ENCODE results near the gene OR10P1. TPM values are rescaled to one million over a fixed set of nuclear protein-coding genes. Genes with fewer than 3 reads are reported as not detected.

OR10P1 gene
- polyA plus RNA-seq, 4 donors = not detected

DNA sequence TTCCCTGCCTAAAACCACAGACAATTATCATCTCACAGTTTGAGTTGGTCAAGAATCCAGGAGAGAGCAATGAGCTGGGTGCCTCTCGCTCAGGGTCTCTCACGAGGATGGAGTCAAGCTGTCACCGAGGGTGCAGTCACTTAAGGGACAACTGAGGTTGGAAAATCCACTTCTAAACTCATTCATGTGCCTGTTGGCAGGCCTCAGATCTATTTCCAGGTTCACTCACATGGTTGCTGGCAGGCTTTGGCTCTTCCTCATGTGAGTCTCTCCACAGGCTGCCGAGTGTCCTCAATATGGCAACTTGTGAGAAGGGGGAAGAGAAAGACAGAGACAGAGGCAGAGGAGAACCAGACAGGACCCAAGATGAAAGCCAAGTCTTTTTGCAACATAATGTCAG is 10.5 kb upstream of the OR10P1 start:
- Histone ChIP-seq H3K27me3 (ENCODE audit: control insufficient read depth in 3 of 3, insufficient read depth in 3 of 3, low read length in 3 of 3) (peaks cover 0 to 7% (median 0%) of the 10 kb centered on the region in 3 donors), H3K9me3 (ENCODE audit: control insufficient read depth in 2 of 2, insufficient read depth in 1 of 2, low read depth in 1 of 2, low read length in 1 of 2) (no peaks in the 10 kb centered on the region), H3K4me1 (ENCODE audit: control insufficient read depth in 3 of 3, insufficient read depth in 2 of 3, low read depth in 1 of 3, low read length in 2 of 3) (no peaks in the 10 kb centered on the region), H3K4me3 (ENCODE audit: low read depth in 1 of 3, low read length in 3 of 3) (no peak overlapping the region), H3K27ac (ENCODE audit: low read depth in 1 of 3, low read length in 2 of 3) (no peak overlapping the region), H3K36me3 (ENCODE audit: control insufficient read depth in 3 of 3, insufficient read depth in 2 of 3, low read depth in 1 of 3, low read length in 3 of 3) (no peaks in the 10 kb centered on the region)
- 79 to 94% (median 91%) methylated on average over 4 of the region's 4 CpGs for WGBS, 3 donors
- DNase-seq (no peak), FAIRE-seq (no peak)

DNA sequence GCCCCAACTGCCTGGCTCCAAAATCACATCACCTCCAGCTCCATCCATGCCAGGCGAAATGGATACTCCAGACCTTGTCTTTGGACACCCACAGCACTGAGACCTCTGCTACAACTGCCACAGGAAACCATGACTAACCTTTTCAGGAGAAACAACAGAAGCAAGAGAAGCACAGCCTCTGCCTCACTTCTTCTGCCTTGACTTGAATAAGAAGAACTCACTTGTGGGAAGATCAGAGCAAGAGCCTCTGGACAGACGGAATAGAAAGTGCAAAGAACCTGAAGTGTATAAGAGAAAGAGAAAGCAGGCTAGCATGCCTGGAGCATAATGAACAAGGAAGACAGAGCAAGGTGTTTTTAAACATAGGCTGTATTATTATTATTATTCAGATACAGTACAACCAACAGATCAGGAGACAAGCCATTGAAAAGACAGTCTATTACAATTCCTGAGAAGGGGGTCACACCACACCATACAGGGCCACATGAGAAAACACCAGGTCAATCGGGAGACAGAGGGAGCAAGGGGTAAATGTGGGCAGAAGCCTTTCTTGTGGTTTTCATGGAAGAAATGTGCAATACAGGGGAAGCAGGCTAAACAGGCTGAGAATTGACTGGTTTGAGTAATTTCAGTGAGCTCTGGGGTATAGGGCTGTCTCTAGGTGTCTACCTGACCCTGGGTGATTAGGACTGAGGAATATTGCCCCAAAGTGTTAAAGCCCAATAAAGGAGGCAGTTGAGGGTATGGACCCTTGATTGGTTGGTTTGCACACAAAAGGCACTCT is 7.4 kb upstream of the OR10P1 start:
- Histone ChIP-seq H3K36me3 (ENCODE audit: control insufficient read depth in 3 of 3, insufficient read depth in 2 of 3, low read depth in 1 of 3, low read length in 3 of 3) (no peaks in the 10 kb centered on the region), H3K4me3 (ENCODE audit: low read depth in 1 of 3, low read length in 3 of 3) (no peak overlapping the region), H3K27me3 (ENCODE audit: control insufficient read depth in 3 of 3, insufficient read depth in 3 of 3, low read length in 3 of 3) (peaks cover 0 to 9% (median 3%) of the 10 kb centered on the region in 3 donors), H3K4me1 (ENCODE audit: control insufficient read depth in 3 of 3, insufficient read depth in 2 of 3, low read depth in 1 of 3, low read length in 2 of 3) (no peaks in the 10 kb centered on the region), H3K27ac (ENCODE audit: low read depth in 1 of 3, low read length in 2 of 3) (no peak overlapping the region), H3K9me3 (ENCODE audit: control insufficient read depth in 2 of 2, insufficient read depth in 1 of 2, low read depth in 1 of 2, low read length in 1 of 2) (no peaks in the 10 kb centered on the region)
- 72 to 78% (median 74%) methylated on average over 3 of the region's 3 CpGs for WGBS, 3 donors
- FAIRE-seq (no peak), DNase-seq (no peak)

DNA sequence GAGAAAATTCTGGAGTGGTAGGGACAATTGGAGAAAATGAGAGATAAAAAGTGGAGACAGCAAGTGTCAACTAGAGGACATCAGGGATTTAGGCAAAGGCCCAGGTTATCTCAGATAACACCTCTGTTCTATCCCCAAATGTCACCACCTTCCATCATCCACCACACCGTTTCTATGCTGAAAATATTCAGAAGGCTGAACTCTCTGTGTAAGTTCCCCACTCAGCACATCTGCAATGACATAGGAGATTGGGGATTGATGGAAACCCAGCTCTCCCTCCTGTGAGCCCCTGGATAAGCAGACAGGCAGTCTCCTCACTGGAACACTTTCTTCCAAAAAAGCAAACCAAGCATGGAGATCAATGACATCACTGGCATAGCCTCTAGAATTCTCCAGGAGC is 5.6 kb upstream of the OR10P1 start:
- FAIRE-seq = no peak
- H3K4me3 ChIP-seq (ENCODE audit: low read depth in 1 of 3, low read length in 3 of 3) = no peak overlapping the region
- H3K27ac ChIP-seq (ENCODE audit: low read depth in 1 of 3, low read length in 2 of 3) = no peak overlapping the region
- H3K9me3 ChIP-seq (ENCODE audit: control insufficient read depth in 2 of 2, insufficient read depth in 1 of 2, low read depth in 1 of 2, low read length in 1 of 2) = no peaks in the 10 kb centered on the region
- 53 to 86% (median 73%) methylated on average over 1 of the region's 1 CpG for WGBS, 3 donors
- DNase-seq = no peak
- no peaks in the 10 kb centered on the region for H3K4me1 ChIP-seq (ENCODE audit: control insufficient read depth in 3 of 3, insufficient read depth in 2 of 3, low read depth in 1 of 3, low read length in 2 of 3)
- H3K36me3 ChIP-seq (ENCODE audit: control insufficient read depth in 3 of 3, insufficient read depth in 2 of 3, low read depth in 1 of 3, low read length in 3 of 3) = no peaks in the 10 kb centered on the region
- peaks cover 0 to 9% (median 3%) of the 10 kb centered on the region in 3 donors for H3K27me3 ChIP-seq (ENCODE audit: control insufficient read depth in 3 of 3, insufficient read depth in 3 of 3, low read length in 3 of 3)

DNA sequence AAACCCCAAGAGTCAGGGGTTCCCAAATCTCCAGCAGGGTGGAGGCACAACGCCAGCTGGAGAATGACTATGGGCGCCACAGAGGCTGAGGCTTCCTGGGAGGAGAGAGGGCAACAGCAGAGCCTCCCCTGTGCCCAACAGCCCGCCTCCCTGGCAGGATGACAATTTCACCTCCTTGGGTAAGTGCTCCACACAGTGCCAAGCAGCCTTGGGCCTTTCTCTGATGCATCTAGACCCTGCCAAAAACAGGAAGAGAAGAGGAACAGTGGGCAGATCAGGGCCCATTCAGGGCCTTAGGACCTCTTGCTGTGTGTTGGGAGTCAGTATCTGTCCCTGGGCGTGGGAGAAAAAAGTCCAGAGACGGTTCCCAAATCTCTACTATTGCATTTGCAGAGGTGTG is 5.0 kb upstream of the OR10P1 start:
- H3K27me3 ChIP-seq (ENCODE audit: control insufficient read depth in 3 of 3, insufficient read depth in 3 of 3, low read length in 3 of 3) = peaks cover 0 to 5% (median 3%) of the 10 kb centered on the region in 3 donors
- no peak for FAIRE-seq
- 74 to 79% (median 77%) methylated on average over 5 of the region's 5 CpGs for WGBS, 3 donors
- DNase-seq = no peak
- H3K4me1 ChIP-seq (ENCODE audit: control insufficient read depth in 3 of 3, insufficient read depth in 2 of 3, low read depth in 1 of 3, low read length in 2 of 3) = no peaks in the 10 kb centered on the region
- H3K4me3 ChIP-seq (ENCODE audit: low read depth in 1 of 3, low read length in 3 of 3) = no peak overlapping the region
- H3K27ac ChIP-seq (ENCODE audit: low read depth in 1 of 3, low read length in 2 of 3) = no peak overlapping the region
- no peaks in the 10 kb centered on the region for H3K36me3 ChIP-seq (ENCODE audit: control insufficient read depth in 3 of 3, insufficient read depth in 2 of 3, low read depth in 1 of 3, low read length in 3 of 3)
- no peaks in the 10 kb centered on the region for H3K9me3 ChIP-seq (ENCODE audit: control insufficient read depth in 2 of 2, insufficient read depth in 1 of 2, low read depth in 1 of 2, low read length in 1 of 2)

DNA sequence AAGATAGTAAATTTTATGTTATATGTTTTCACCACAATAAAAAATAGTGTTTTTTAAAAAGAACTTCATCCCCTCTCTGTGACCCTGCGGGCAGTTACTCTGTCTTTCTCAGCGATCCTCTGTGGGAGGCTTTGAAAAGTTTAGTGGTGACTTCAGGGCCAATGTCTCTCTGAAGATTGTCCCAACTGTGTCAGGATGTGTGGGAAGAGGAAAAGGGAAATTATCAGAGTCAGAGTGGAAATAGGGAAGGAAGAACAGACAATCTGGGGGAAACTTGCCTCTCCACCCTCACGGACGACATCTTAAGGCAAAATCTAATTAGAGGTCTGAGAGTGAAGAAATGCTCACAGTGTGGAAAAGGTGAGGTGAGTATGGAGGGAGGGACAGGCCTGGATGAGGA is 3.5 kb upstream of the OR10P1 start:
- 82 to 90% (median 88%) methylated on average over 4 of the region's 4 CpGs for WGBS, 3 donors
- Histone ChIP-seq H3K36me3 (ENCODE audit: control insufficient read depth in 3 of 3, insufficient read depth in 2 of 3, low read depth in 1 of 3, low read length in 3 of 3) (no peaks in the 10 kb centered on the region), H3K4me3 (ENCODE audit: low read depth in 1 of 3, low read length in 3 of 3) (no peak overlapping the region), H3K4me1 (ENCODE audit: control insufficient read depth in 3 of 3, insufficient read depth in 2 of 3, low read depth in 1 of 3, low read length in 2 of 3) (no peaks in the 10 kb centered on the region), H3K27me3 (ENCODE audit: control insufficient read depth in 3 of 3, insufficient read depth in 3 of 3, low read length in 3 of 3) (peaks cover 0 to 6% (median 3%) of the 10 kb centered on the region in 3 donors), H3K27ac (ENCODE audit: low read depth in 1 of 3, low read length in 2 of 3) (no peak overlapping the region), H3K9me3 (ENCODE audit: control insufficient read depth in 2 of 2, insufficient read depth in 1 of 2, low read depth in 1 of 2, low read length in 1 of 2) (no peaks in the 10 kb centered on the region)
- DNase-seq = no peak
- FAIRE-seq = no peak

DNA sequence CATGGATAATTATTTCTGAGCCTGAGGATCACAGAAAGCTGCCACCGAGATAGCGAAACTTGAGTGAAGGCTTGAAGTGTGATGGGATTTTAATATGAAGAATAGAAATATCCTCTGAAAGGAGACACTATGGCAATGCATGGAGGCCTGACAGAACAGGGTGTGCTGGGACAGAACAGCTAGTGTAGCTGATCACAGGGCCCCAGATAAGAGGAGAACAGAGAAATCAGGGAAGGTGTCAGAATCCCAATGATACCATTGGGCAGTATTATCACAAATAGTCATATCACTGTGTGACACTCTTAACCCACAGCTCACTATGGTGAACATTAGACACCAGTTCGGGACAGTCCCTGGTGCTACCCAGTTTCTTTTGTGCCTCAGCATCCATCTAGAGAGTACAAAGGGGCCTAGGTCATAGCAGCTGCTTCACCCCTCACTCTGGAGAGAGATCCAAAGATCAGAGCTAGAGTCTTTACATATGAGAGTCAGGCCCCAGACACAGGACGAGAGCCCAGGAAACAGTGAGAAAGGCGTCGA is 506 bp upstream of the OR10P1 start:
- no peak for FAIRE-seq
- no peaks in the 10 kb centered on the region for H3K36me3 ChIP-seq (ENCODE audit: control insufficient read depth in 3 of 3, insufficient read depth in 2 of 3, low read depth in 1 of 3, low read length in 3 of 3)
- H3K4me3 ChIP-seq (ENCODE audit: low read depth in 1 of 3, low read length in 3 of 3) = no peak overlapping the region
- DNase-seq = no peak
- H3K4me1 ChIP-seq (ENCODE audit: control insufficient read depth in 3 of 3, insufficient read depth in 2 of 3, low read depth in 1 of 3, low read length in 2 of 3) = no peaks in the 10 kb centered on the region
- no peak overlapping the region for H3K27ac ChIP-seq (ENCODE audit: low read depth in 1 of 3, low read length in 2 of 3)
- WGBS, 3 donors = 88 to 91% (median 88%) methylated on average over 6 of the region's 6 CpGs
- H3K27me3 ChIP-seq (ENCODE audit: control insufficient read depth in 3 of 3, insufficient read depth in 3 of 3, low read length in 3 of 3) = peaks cover 0 to 7% (median 3%) of the 10 kb centered on the region in 3 donors
- no peaks in the 10 kb centered on the region for H3K9me3 ChIP-seq (ENCODE audit: control insufficient read depth in 2 of 2, insufficient read depth in 1 of 2, low read depth in 1 of 2, low read length in 1 of 2)

DNA sequence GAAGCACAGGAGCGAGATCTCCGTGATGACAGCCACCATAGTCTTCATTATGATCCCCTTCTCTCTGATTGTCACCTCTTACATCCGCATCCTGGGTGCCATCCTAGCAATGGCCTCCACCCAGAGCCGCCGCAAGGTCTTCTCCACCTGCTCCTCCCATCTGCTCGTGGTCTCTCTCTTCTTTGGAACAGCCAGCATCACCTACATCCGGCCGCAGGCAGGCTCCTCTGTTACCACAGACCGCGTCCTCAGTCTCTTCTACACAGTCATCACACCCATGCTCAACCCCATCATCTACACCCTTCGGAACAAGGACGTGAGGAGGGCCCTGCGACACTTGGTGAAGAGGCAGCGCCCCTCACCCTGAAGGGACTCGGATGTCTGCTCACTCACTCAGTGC is 775 bp downstream of the OR10P1 start:
- peak in 1 of 2 donors; percentile 15 for DNase-seq
- no peak overlapping the region for H3K4me3 ChIP-seq (ENCODE audit: low read depth in 1 of 3, low read length in 3 of 3)
- FAIRE-seq = no peak
- no peaks in the 10 kb centered on the region for H3K36me3 ChIP-seq (ENCODE audit: control insufficient read depth in 3 of 3, insufficient read depth in 2 of 3, low read depth in 1 of 3, low read length in 3 of 3)
- peaks cover 0 to 6% (median 3%) of the 10 kb centered on the region in 3 donors for H3K27me3 ChIP-seq (ENCODE audit: control insufficient read depth in 3 of 3, insufficient read depth in 3 of 3, low read length in 3 of 3)
- H3K9me3 ChIP-seq (ENCODE audit: control insufficient read depth in 2 of 2, insufficient read depth in 1 of 2, low read depth in 1 of 2, low read length in 1 of 2) = no peaks in the 10 kb centered on the region
- H3K27ac ChIP-seq (ENCODE audit: low read depth in 1 of 3, low read length in 2 of 3) = no peak overlapping the region
- no peaks in the 10 kb centered on the region for H3K4me1 ChIP-seq (ENCODE audit: control insufficient read depth in 3 of 3, insufficient read depth in 2 of 3, low read depth in 1 of 3, low read length in 2 of 3)
- 88 to 93% (median 92%) methylated on average over 15 of the region's 15 CpGs for WGBS, 3 donors

DNA sequence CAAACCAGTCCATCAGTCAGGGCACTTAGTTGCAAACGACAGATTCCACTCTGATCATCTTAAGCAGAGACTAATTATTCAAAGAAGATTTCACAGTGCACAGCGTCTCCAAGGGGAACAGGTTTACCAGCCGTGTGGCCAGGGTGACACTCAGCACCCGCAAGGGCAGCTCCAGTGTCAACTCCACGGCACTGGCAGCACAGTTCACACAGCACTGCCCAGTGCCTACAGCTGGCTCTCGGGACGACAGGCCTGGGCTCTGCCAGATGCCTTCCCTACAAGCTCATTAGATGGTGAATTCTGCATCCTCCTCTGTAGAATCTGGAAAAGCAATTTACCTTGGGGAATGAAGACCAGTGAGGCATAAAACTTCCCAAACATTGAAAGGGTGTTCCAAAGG is 4.9 kb downstream of the OR10P1 start:
- WGBS, 3 donors = 69 to 79% (median 70%) methylated on average over 7 of the region's 7 CpGs
- Histone ChIP-seq H3K4me3 (ENCODE audit: low read depth in 1 of 3, low read length in 3 of 3) (no peak overlapping the region), H3K9me3 (ENCODE audit: control insufficient read depth in 2 of 2, insufficient read depth in 1 of 2, low read depth in 1 of 2, low read length in 1 of 2) (peaks cover 0 to 2% of the 10 kb centered on the region in 2 donors), H3K36me3 (ENCODE audit: control insufficient read depth in 3 of 3, insufficient read depth in 2 of 3, low read depth in 1 of 3, low read length in 3 of 3) (no peaks in the 10 kb centered on the region), H3K27me3 (ENCODE audit: control insufficient read depth in 3 of 3, insufficient read depth in 3 of 3, low read length in 3 of 3) (peaks cover 0 to 2% (median 0%) of the 10 kb centered on the region in 3 donors), H3K27ac (ENCODE audit: low read depth in 1 of 3, low read length in 2 of 3) (no peak overlapping the region), H3K4me1 (ENCODE audit: control insufficient read depth in 3 of 3, insufficient read depth in 2 of 3, low read depth in 1 of 3, low read length in 2 of 3) (no peaks in the 10 kb centered on the region)
- no peak for DNase-seq
- FAIRE-seq = no peak

Data from small intestine (tissue), 7 donors.